Muscle layer of colon (tissue), 2 donors: ENCODE data around the gene PAPSS2.

Source experiments
- H3K27ac ChIP-seq: one replicate; pipeline ENCODE4 v1.7.0; 2013; ENCODE audit warnings: low read depth, mild to moderate bottlenecking, low read length, moderate library complexity
- H3K27me3 ChIP-seq, 2 donors: one replicate each; pipeline ENCODE4 v1.7.0; 2013; ENCODE audit warnings: low read length in 2 of 2, mild to moderate bottlenecking in 2 of 2; ENCODE audit not compliant: insufficient read depth in 2 of 2, control insufficient read depth in 1 of 2
- H3K36me3 ChIP-seq: one replicate; pipeline ENCODE4 v1.7.0; 2013; ENCODE audit warnings: mild to moderate bottlenecking, low read length; ENCODE audit not compliant: insufficient read depth
- H3K4me1 ChIP-seq: one replicate; pipeline ENCODE4 v1.7.0; 2013; ENCODE audit warnings: mild to moderate bottlenecking, low read length; ENCODE audit not compliant: insufficient read depth
- H3K4me3 ChIP-seq, 2 donors: one replicate each; pipeline ENCODE4 v1.7.0; 2013; ENCODE audit warnings: low read length in 2 of 2, low read depth in 1 of 2, mild to moderate bottlenecking in 1 of 2, moderate library complexity in 1 of 2
- H3K9ac ChIP-seq: one replicate; pipeline ENCODE4 v1.7.0; 2013; ENCODE audit warnings: low read length
- H3K9me3 ChIP-seq: one replicate; pipeline ENCODE4 v1.7.0; 2013; ENCODE audit warnings: mild to moderate bottlenecking, low read length
- donor health status: abdominal sarcoma.
- donor health status: Adenocarcinoma of cecum.

Gene PAPSS2

GRCh38 chr10:87775766-87776165 lies 116.1 kb downstream of the PAPSS2 start:
- Histone ChIP-seq H3K36me3 (peaks cover 8% of the 10 kb centered on the region), H3K27ac (no peak overlapping the region), H3K4me1 (no peaks in the 10 kb centered on the region), H3K9me3 (no peaks in the 10 kb centered on the region), H3K27me3 (no peaks in the 10 kb centered on the region), H3K4me3 (no peak overlapping the region), H3K9ac (no peak overlapping the region)

DNA sequence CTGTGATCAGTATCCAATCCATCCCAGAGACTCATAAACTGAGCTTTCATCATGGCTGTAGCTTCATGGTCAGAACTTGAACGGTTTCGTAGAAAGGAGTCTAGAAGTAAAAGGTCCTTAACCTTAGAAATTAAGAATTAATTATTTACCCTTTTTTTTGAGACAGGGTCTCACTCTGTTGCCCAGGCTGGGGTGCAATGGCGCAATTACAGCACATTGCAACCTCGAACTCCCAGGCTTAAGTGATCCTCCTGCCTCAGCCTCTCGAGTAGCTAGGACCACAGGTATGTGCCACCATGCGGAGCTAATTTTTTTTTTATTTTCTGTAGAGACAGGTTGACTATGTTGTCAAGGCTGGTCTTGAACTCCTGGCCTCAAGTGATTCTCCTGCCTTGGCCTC lies 116.7 kb downstream of the PAPSS2 start:
- no peak overlapping the region for H3K27ac ChIP-seq
- H3K9ac ChIP-seq, result no peak overlapping the region
- H3K36me3 ChIP-seq, result peaks cover 9% of the 10 kb centered on the region
- H3K4me1 ChIP-seq, result no peaks in the 10 kb centered on the region
- H3K4me3 ChIP-seq, result no peak overlapping the region
- no peaks in the 10 kb centered on the region for H3K27me3 ChIP-seq
- H3K9me3 ChIP-seq, result no peaks in the 10 kb centered on the region

DNA sequence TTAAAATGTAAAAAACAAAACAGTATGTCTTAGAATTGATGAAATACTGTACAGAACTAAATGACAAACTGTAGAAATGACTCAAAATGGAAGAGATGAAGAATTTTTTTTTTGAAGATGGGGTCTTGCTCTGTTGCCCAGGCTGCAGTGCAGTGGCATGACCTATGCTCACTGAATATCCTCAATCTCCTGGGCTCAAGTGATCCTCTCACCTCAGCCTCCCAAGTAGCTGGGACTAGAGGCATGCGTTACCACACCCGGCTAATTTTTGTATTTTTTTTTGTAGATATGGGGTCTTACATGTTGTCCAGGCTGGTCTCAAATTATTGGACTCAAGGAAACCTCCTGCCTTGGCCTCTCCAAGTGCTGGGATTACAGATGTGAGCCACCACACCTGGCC lies 121.9 kb downstream of the PAPSS2 start:
- H3K9me3 ChIP-seq, result no peaks in the 10 kb centered on the region
- H3K27me3 ChIP-seq, result no peaks in the 10 kb centered on the region
- peaks cover 10% of the 10 kb centered on the region for H3K36me3 ChIP-seq
- H3K27ac ChIP-seq, result no peak overlapping the region
- H3K4me3 ChIP-seq, result no peak overlapping the region
- no peaks in the 10 kb centered on the region for H3K4me1 ChIP-seq
- no peak overlapping the region for H3K9ac ChIP-seq

- H3K36me3 ChIP-seq, result peaks cover 10% of the 10 kb centered on the region
- no peaks in the 10 kb centered on the region for H3K9me3 ChIP-seq
- no peaks in the 10 kb centered on the region for H3K4me1 ChIP-seq
- no peak overlapping the region for H3K4me3 ChIP-seq
- no peak overlapping the region for H3K9ac ChIP-seq
- no peaks in the 10 kb centered on the region for H3K27me3 ChIP-seq
- H3K27ac ChIP-seq, result no peak overlapping the region
Measured at GRCh38 chr10:87782721-87783120, 123.0 kb downstream of the PAPSS2 start.

- H3K4me3 ChIP-seq, result no peak overlapping the region
- no peaks in the 10 kb centered on the region for H3K4me1 ChIP-seq
- H3K27me3 ChIP-seq, result no peaks in the 10 kb centered on the region
- H3K36me3 ChIP-seq, result peaks cover 11% of the 10 kb centered on the region
- H3K9ac ChIP-seq, result no peak overlapping the region
- no peak overlapping the region for H3K27ac ChIP-seq
- no peaks in the 10 kb centered on the region for H3K9me3 ChIP-seq
Measured at GRCh38 chr10:87786421-87786820, 126.7 kb downstream of the PAPSS2 start.

GRCh38 chr10:87790185-87790584 lies 130.5 kb downstream of the PAPSS2 start:
- no peak overlapping the region for H3K9ac ChIP-seq
- peaks cover 10% of the 10 kb centered on the region for H3K36me3 ChIP-seq
- H3K9me3 ChIP-seq, result no peaks in the 10 kb centered on the region
- no peak overlapping the region for H3K4me3 ChIP-seq
- no peak overlapping the region for H3K27ac ChIP-seq
- H3K4me1 ChIP-seq, result no peaks in the 10 kb centered on the region
- H3K27me3 ChIP-seq, result no peaks in the 10 kb centered on the region

- H3K9me3 ChIP-seq, result no peaks in the 10 kb centered on the region
- H3K4me3 ChIP-seq, result no peak overlapping the region
- H3K9ac ChIP-seq, result no peak overlapping the region
- peaks cover 14% of the 10 kb centered on the region for H3K36me3 ChIP-seq
- no peaks in the 10 kb centered on the region for H3K4me1 ChIP-seq
- no peak overlapping the region for H3K27ac ChIP-seq
- H3K27me3 ChIP-seq, result no peaks in the 10 kb centered on the region
Measured at GRCh38 chr10:87794285-87794684, 134.6 kb downstream of the PAPSS2 start.
